GM21447 (cell line): ENCODE measurements around the gene TREML2.

ENCODE experiments used
- ATAC-seq: cut with Tn5 transposase; IDR thresholded peaks from one replicate; pipeline ENCODE4 v1.9.1; 2021; ENCODE audit not compliant: unreplicated experiment

TREML2 gene

DNA sequence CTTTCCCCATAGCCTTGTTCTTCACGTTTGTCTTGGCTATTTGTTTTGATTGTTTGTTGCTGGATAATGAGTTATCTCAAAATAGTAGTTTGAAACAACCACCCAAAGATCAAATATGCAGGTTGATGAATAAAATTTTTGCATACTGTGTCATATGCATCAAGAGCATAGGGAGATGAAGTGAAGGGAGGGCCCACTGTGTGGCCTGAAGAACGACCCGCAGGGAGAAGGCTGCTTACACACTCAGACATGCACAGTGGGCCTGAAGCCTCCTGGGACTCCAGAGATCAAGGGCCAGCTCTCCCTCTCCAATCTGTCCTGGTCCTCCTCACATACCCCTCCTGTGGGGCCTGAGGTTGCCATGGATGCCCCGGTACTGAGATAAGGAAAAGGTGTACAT, 21.8 kb downstream of the TREML2 start:
- ATAC-seq: no peak

DNA sequence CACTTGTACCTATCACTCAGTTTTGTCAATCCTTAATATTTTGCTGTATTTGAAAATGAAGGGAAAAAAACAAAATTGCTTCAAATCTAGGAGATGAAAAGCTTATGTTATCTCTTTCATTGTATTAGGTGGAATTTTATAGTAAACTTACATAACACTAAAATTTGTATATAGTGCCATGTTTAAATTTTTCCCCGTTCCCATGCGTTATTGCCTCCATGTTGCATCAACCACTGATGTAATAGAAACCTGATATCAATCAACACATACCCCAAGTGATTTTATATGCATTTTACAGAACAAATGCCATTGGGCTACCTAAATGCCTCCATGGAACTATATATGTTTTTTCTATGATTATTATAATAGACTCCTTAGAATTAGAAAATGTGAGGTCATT, 23.3 kb downstream of the TREML2 start:
- ATAC-seq: no peak

DNA sequence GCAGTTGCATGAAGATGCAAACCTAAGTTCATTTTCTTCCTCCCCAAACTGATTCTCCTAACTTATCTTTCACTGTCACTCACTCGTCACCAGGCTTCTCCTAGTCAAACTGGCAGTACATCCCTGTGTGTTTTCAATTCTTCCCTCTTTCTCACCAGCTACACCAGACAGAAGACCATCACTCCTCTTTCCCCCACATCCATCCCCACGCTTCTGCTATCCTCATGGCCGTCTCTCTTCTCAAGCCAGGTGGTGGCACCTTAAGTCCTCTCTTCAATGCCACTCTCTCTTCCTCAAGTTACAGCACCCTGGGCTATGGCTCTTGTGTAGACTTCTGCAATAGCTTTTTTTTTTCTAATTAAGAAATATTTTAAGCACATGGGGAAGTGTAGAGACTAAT, 23.7 kb downstream of the TREML2 start:
- no peak for ATAC-seq

DNA sequence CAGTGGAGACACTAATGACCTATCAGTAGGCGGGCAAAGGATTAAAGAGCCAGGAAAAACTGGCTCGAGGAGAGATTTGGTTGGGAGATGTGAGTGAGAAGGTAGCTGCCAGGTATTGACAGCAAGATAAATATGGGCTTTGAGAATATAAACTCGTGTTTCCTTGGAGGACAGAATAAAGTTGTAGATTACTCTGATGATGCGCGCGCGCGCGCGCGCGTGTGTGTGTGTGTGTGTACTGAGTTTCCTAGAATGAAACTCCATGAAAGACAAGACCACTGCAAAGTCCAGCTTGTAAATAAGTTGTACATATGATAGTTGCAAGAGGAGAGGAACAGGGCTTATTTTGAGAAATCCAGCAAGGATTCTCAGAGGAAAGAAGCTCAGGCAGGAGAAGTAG, 24.8 kb downstream of the TREML2 start:
- ATAC-seq: no peak

DNA sequence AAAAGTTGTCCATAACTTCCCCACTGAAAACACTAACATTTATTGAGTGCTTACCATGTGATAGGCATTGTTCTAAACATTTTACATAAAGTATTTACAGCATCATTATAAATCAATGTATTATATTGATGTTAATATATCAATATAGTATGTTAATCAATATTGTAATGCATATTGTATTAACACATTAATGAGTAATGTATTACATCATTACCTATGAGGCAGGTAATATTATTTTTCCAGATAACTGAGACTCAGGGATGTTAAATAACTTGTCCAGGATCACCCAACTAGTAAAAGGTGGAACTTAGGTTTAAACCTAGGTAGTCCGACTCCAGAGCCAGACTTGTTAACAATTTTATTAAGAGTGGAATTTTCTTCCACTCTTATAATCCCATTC, 25.9 kb downstream of the TREML2 start:
- ATAC-seq: no peak

DNA sequence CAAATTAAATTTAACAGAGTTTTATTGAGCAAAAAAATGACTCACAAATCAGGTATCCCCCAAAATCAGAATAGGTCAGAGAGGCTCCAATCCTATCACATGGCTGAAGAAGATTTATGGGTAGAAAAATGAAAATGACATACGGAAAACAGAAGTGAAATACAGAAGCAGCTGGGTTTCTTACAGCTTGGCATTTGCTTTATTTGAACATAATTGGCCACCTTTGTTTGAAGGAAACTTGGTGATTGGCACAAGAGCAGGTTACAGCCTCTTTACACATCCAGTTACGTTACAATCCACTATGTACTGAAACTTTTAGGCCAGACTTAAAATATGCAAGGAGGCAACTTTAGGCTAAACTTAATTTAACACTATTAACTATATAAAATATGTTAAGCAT, 26.3 kb downstream of the TREML2 start:
- no peak for ATAC-seq

DNA sequence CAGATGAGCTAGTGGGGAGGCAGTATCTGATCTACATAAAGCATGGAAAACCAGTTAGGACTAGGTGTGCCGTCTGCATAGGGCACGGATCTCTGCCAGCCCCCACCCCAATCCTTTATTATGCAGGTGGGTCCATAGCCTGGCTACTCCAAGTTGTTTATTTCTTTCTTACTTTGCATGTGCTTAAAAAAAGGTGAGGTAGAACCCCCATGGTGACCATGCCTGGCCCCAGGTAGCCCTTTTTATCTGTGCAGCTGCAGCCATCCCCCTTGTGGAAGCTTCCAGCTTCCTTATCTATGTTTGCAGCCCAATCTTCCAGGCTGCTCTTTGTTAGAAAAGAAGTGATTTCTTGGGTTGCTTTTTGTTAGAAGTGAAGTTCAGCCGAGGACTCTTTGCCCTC, 29.0 kb downstream of the TREML2 start:
- ATAC-seq: no peak

DNA sequence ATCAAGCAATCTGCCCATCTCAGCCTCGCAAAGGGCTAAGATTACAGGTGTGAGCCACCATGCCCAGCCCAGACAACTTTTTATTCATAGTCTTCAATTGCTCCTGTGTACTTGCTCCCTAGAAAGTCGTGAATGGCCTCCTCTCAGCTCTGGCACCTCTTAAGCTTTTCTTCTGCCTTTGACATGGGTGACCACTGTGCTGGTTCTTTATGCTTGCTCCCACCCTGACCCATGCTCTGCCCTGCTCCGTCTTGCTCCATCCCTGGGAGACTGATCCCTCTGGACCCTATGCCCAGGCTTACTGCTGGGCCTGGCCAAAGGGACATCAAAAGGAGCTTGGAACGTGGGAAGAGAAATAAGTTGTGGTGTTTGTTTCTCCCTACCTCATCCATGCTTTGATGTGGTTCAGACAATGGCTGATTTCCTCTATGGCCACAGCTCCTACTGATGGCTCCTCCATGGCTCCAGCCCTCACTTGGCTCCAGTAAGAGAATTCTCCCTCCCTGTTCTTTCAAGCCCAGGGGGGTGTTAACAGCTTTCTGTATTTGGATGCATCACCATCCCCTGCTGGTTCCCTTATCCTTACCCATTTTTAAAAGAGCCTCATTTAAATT, 30.3 kb downstream of the TREML2 start:
- no peak for ATAC-seq

DNA sequence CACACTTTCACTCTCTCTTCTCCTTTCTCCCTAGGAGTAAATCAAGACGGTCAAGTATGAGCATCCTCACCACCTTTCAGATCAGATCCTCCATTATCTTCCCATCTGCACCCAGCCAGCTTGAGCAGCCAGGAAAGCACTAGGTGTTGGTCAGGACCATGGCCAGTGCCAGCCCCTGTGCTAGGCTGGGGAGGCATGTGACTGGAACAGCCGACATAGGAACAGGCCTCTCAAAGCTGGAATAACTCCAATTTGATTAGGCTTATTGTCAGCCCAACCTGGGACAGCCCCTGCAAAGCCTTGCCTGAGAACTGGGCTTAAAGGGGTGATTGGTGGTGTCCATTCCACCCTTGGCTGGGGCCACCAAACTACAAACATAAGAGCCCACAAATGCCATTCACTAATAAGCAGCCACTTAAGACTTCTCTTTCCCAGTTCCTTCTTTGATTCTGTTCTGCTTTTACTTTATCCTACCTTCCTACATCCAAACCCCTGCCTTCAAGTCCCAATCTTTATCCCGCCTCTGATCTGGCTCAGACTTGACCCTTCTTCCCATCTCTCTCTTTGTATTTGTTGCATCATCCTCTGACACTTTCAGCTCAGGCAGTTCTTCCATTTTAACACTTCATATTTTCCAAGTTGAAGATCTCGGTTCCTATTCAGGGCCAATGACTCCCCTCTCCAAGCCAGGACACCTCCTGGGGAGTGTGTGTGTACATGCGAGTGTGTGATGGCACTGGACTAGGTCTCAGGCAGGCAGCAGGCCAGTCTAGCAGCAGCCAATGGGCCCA, 33.6 kb downstream of the TREML2 start:
- no peak for ATAC-seq

DNA sequence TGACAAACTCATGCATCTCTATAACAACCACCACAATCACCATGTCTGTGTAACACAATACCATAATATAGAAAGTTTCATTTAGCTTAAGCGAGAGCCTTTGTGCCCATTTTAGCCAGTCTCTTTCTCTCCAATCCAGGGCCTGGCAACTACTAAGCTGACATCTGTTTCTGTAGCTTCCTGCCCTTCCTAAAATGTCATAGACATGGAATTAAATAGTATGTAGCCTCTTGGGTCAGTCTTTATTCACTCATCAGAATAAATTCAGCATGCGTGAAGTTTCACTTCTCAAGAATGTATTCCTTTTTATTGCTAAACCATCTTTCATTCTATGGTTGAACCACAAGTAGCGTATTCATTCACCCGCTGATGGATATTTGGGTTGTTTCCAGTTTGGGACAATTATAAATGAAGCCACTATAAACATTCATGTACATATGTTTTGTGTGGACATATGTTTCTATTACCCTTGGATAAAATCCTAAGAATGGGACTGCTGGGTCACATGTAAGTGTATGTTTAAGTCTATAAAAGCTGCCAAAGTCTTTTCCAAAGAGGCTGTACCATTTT, 36.3 kb downstream of the TREML2 start:
- ATAC-seq: no peak

DNA sequence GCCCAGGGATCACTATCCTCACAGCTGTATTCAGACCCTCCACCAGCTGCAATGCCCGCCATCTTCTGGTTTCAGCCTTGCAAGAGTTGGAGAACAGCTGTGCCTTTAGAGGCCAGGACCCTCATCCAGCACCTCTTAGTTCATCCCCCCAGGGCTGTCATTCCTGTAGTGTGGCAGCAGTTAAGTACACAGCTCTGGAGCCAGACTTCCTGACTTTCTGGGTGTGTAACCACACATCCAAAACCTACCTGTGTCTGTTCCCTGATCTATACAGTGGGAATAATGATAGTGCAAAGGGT, 37.6 kb downstream of the TREML2 start:
- ATAC-seq: no peak

DNA sequence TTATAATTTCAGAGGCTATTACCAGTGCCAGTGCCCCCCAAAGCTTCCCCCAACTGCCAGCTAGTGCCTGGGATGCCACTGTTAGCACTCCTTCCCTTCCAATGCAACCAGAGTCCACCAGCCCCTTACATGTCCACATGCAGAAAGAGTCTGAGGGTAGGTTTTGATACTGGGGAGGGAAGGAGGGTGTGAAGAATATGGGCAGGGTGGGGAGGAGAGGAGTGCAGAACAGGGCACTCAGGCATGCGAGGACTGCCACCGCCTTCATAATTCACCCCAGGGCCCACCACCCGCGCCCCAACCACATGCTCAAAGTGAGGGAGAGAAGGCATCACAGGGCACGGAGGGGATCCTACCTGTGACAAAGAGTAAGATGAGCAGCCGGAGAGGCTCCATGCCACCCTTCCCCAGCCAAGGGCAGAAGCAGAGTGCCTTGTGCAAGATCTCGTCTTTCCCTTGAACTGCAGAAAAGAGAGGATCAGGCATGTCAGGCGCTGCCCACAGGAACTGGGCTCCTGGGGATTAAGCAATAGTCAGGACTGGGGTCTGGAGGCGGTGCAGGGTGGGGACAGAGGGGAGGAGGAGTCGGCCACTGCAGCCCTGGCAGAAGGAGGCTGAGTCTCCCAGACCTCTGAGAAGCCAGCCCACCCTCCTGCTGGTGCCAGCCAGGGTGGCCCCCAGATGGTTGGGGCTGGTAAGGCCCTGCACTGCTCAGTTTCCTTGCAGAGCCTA, 38.1 kb downstream of the TREML2 start, which contains the start of gene TREM2:
TREM2 (minus strand) TSS at position 430 of the 732 bp plus-strand sequence; CDS start at position 396, 34 bp downstream.
- no peak for ATAC-seq

DNA sequence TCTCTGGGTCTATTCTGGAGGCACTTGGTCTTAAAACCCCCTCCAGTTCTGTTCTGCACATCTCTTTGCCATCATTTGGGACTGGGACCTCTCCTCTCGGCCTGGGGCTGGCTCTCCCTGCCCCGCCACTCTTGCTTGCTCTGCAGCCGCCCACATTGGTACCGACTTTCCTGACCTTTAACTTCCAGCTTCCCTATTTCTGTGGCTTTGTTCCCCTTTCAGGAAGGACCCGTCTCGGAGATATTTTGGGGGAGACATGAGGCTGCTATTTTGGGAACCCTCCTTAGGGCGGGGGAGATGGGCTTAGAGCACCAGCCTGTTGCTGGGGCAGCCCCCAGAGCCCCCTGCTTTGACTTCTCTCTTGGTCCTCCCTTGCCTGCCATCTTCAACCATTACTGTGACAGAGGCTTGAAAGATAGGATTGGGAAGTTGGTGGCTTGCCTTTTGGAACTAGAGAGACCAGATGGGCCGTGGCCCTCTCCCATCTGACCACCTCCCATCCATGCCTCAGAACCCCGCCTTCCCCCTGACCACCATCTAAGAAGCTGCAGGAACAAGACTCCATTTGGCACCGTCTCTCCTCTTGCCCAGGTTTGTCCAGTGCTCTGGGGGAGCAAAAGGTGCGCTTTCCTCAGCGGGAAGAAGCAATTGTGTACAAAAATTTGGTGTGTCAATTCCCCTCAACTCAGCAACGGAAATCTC, 38.9 kb downstream of the TREML2 start:
- ATAC-seq: no peak

DNA sequence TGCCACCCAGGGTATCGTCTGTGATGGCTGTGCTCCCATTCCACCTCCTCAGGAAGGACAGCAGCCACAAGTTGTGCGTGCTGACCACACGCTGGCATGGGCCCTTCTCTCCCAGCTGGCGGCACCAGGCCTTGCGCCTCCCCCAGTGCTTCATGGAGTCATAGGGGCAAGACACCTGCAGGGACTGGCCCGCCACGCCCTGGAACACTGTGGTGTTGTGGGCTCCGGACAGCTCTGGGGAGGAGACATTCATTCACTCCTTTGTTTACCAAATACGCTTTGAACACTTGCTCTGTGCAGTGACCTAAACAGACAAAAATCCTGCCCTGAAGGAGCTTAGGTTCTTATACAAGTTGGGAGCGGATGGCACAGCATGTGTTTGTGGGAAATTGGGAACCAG, 39.6 kb downstream of the TREML2 start:
- ATAC-seq: no peak

DNA sequence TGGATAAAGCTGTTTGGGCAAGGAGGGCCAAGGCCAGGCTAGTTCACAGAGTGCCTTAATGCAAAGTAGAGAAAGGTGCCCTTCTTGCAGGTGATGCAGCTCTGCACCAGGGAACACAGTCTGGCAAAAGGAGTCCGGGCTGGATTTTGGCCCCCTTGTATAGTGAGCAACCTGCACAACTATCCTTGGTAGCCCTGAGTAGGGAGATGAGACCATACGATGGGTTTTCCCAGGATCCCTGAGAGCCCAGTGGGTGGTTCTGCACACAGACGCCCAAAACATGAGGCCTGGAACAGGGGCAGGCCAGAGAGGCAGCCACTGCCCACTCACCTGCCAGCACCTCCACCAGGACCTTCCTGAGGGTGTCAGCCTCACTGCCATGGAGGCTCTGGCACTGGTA, 40.0 kb downstream of the TREML2 start:
- ATAC-seq: no peak

DNA sequence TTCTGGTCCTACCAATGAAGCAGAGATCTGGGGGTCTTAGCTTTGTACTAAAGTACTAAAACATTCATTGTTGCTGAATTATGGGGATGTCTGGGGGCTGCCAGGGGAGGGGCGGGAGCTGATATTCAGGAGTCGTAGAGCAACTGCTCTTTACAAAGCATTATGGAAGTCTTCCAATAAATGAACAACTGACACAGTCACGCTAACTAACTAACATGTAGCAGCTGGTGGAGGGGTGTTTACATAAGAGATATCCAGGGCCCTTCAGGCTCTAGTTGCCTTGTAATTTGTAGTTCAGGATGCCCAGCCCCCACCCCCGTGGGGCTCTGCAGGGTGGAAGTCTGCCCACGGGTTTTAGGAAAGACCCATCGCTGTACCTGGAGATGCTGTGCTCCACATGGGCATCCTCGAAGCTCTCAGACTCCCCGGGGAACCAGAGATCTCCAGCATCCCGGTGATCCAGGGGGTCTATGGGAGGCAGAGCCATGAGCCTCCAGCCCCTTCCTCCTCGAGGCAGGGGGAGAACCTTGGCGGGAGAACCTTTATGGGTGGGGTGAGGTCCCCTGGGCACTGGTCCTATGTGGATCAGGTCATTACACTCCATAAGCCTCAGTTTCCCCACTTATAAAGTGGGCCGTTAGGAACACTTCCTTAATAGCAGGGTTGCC, 41.4 kb downstream of the TREML2 start:
- ATAC-seq: no peak

DNA sequence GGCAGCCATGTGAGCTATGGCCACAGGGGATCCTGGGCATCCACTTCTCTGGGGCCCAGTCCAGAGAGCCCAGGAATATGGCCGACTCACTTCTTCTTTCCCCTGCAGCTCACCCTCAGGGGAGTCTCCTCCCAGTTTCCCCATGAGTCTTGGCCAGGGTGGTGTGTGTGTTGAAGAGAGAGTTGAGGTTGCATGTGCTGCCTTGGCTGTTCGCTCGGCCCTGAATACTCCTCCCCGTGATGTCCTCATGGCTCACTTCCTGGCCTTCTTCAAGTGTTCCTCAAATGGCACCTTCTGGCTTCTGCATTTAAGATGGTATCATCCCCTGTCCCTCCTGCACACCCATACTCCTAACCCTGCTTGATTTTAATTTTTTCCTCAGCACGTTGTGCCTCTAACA, 43.6 kb downstream of the TREML2 start:
- no peak for ATAC-seq

DNA sequence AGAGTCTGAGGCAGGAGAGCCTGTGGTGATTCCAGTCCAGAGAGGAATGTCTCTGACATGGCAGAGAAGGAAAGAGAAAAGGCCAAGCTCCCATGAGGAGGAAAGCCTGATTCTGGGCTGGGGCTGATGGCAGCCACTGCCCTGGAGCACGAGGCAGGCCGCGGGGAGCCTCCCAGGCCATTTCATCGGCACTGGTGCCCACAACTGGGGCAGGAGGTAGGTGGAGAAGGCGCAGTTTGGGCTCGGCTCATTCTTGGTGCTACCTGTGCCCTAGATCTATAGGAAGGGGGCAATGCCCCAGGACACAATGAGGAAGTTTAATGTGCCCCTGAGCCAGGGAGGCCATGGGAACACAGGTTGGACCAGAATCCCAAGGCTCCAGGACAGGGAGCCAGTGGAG, 44.2 kb downstream of the TREML2 start:
- no peak for ATAC-seq

DNA sequence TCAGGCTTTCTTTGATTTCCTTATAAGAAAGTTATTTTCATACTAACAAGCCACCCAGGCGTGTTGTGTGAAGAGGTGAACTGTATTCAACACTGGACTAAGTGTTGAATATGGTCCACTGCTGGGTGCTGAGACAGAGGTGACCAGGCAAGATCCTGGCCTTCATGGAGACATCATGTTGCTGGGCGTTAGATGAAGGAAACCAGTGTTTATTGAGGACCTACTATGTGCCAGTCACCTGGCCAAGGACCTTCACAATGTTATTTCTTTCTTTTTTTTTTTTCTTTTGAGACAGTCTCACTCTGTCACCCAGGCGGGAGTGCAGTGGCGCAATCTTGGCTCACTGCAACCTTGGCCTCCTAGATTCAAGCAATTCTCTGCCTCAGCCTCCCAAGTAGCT, 44.9 kb downstream of the TREML2 start:
- no peak for ATAC-seq

DNA sequence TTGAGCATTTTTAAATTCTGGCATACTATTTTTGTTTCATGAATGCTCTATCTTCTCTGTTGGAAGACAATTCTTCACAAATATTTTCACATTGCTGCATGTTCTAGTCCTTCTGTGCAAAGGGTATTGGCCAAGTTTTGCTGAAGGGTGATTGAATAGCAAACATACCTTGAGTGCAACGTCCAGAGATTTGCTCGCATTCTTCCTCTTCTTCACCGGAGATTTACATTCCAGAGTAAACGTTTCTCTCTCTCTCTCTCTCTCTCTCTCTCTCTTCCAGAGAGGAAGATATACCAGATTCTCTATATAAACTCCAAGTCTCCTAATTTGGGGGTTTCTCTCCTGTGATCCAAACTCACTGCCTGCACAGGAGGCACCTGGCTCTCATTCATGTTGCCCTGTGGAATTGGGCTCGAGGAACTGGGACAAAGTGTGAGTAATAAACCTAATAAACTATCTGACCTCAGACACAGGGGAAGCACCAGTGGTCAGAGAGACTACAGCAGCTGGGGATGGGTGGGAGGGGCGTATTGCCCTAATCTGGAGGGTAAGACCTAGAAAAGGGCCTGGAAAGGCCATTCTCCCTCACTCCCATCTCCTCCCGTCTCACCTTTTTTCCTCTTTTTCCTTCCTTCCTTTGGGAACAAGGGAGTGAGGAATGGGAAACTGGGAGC, 45.7 kb downstream of the TREML2 start:
- ATAC-seq: no peak
